Measurements from ENCODE around the gene ZDHHC18.

DNA sequence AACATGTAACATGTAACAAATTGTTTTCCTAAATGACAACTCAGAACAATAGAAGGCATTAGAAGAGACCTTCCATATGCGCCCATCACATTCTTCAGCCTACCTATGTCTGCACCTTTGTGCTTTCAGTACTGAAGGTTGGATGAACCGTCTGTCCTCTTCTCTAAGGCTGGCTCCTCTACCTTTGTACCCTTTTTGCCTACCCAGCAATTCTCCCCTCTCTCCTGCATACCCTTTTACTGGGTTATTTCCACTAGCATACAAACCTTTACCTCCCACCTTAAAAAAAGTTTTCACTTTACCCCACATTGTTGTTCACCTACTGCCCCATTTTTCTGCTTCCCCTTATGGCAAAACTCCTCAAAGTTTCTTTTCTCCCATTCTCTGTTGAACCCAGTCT, 33.6 kb upstream of the ZDHHC18 start:
- TF ChIP-seq GATA2 (IDR thresholded peaks at IDR 0.05; ENCODE audit: low read depth, low read length) (no peak), GATA3 (IDR thresholded peaks at IDR 0.05; ENCODE audit: low read depth, low read length) (no peak)
